GM19240 (cell line): Measurements from ENCODE around the gene ST3GAL4.

Experiments used
- DNase-seq: peaks from one replicate; pipeline ENCODE4 v3.0.0; 2011; ENCODE audit warnings: low spot score; ENCODE audit not compliant: insufficient read length

Gene ST3GAL4

DNA sequence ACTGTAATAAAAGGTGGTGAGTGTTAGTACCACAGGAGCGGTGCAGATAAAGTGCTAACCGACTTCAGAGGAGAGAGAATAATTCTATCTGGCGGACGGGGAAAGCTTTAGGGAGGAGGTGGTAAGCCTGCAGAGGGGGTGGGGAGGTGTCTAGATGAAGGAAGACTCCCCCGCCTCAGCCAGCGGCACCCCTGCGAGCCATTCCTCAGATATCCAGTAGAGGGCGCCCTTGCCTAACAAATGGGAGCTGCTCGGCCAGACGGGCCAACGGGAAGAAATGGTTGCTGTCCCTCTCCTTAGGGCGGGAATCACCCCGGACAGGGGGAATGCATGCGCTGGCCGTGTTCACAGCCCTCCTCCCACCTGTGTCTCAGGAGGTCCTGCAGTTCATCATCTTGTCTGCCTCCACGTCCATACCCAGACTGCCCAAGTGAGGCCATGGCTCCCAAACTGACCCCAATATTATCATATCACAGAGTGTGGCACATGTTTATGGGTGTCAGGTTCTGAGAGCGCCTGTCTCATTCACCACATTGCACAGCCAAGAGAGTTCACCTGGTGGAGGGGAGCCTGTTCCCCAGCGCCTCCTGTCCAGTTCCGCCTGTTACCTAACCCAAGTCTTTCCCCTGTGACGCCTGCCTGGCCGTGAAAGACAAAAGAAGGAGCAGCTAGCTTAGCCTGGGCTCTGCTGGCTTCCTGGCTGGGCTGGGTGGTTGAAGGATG lies 85.5 kb downstream of the ST3GAL4 start:
- peak; percentile 92 for DNase-seq

DNA sequence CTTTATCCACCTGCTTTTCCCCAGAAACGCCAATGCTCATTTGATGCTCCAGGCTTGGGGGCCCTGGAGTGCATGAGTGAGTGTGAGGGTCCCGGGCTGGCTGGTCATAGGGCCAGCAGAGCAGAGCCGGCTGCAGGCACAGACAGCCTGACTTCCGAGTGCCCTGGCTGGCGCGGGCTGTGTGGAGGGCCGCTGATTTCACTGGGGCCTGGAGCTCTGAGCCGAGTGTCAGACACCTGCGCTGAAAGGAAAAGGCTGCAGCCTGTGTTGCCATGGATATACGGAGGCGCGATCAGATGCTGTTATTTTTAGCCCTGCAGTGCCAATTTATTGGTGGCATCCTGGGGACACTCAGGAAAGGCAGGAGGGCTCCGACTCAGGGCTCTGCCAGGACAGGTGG lies 87.6 kb downstream of the ST3GAL4 start:
- DNase-seq = no peak

DNA sequence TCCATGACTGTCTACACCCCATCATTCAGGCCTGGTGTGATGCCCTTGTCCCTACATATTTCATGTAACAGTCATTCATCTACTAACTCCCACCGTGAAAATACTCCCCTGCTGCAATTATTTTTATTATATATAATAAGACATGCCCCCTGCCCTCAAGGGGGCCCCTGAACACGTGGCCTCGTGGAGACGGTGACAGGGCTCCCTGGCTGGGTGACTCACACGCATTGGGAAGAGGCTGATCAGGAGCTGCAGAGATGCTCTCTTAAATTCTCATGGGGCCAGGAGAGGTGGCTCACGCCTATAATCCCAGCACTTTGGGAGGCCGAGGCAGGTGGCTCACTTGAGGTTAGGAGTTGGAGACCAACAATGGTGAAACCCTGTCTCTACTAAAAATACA lies 88.6 kb downstream of the ST3GAL4 start:
- DNase-seq = no peak

DNA sequence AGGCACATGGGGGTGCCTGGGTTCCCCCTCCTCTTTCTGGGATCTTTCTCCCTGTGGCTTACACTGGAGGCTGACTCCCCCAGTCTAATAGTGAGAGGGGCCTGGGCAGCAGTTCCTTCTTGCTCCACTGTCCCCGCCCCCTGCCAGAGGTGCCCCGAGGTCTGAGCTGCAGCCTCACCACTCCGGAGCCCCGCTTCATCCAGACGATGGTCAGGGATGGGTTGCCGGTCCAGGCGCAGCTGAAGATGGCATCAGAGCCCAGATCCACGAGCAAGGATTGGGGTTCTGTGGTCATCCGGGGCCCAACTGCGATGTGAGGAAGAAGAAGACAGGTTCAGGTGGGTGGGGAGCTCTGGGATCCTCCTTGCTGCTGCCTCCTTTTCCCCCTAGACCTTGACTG lies 91.1 kb downstream of the ST3GAL4 start:
- no peak for DNase-seq

DNA sequence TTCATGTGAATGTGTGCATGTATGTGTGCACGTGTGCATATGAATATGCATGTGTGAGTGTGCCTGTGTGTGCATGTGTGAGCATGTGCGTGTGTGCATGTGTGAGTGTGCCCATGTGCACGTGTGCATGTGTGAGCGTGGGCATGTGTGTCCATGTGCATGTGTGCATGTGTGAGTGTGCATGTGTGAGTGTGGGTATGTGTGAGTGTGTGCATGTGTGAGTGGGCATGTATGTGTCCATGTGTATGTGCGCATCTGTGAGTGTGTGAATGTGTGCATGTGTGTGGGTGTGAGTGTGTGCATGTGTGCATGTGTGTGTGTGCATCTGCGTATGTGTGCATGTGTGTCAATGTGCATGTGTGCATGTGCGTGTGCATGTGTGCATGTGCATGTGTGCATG lies 94.7 kb downstream of the ST3GAL4 start:
- DNase-seq = no peak

DNA sequence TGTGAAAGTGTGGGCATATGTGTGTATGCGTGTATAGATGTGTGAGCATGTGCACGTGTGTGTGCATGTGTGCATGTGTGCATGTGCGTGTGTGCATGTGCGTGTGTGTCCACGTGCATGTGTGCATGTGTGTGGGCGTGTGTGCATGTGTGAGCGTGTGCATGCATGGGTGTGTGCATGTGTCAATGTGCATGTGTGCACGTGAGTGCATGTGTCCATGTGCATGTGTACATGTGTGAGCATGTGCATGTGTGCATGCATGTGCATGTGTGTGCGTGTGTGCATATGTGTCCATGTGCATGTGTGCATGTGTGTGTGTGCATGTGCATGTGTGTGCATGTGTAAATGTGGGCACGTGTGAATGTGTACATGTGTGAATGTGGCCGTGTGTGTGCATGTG lies 95.3 kb downstream of the ST3GAL4 start:
- no peak for DNase-seq

DNA sequence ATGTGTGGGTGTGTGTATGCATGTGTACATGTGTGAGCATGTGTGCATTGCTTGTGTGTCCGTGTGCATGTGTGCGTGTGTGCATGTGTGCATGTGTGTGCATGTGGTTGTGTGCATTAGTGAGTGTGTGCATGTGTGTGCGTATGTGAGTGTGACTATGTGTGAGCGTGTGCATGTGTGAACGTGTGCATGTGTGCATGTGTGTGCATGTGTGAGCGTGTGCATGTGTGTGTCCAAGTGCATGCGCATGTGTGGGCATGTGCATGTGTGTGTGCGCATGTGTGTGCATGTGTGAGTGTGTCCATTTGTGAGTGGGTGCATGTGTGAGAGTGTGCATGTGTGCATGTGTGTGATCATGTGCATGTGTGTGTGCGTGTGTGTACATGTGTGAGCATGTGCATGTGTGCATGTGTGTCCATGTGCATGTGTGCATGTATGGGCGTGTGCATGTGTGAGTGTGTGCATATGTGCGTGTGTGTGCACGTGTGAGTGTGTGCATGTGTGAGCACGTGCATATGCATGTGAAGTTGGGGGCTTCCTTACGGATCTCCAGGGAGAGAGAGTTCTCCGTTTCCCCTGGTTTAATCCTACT lies 95.8 kb downstream of the ST3GAL4 start:
- no peak for DNase-seq

DNA sequence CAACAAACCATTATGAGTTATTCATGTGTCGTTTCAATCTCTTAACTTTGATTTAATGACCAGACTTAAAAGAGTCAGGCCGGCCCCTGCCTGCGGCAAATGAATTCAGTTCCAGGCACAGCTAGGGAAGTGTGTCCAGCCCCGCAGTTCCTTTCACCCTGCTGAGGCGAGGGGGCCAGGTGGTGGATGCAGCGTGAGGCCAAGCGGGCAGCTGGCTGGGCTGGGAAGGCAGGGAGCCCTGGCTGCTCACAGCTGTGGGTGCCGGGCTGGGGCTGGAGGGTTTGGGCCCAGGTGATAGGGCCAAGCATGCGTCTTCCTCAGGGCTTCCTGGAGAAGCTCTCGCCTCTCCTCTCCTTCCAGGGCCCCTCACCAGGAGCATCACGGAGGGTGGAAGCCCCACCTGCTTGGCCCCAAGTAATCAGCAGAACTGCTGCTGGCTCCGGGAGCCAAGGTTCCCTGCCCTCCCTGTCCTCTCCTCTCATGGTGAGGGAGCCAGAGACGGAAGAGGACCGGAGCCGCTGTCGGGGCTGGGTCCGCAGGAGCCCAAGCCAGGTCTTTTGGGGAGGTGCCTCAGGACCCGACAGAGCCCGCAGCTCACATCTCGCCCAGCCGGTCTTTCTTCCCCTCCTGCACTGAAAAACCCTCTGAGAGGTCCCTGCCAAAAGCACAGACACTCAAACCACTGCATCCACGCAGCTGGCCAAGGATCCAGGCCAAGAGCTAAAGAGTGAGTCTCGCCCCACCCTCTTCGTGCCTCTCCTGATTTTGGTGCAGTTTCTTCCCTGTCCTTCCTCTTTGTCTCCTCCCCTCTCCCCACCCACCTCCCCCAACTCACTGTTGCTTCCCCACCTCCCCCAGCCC lies 97.0 kb downstream of the ST3GAL4 start:
- no peak for DNase-seq

DNA sequence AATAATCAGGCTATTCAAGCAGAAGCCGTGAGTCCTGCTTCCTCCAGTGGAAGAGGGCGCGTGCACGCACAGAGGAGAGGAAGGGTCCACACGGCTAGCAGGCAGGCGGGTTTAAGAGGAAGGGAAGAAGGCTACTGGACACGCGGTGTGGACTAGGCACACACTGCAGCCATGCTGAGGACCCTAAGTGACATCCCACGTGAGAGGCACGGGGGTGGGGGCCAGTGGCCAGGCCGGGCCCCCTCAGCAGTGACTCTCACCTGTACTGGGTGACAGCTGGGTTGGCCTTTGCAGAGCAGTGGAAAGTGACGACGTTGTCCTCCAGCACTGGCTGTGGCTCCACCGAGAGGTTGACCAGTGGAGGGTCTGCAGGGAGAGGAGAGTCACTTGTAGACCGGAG lies 100.6 kb downstream of the ST3GAL4 start:
- no peak for DNase-seq

DNA sequence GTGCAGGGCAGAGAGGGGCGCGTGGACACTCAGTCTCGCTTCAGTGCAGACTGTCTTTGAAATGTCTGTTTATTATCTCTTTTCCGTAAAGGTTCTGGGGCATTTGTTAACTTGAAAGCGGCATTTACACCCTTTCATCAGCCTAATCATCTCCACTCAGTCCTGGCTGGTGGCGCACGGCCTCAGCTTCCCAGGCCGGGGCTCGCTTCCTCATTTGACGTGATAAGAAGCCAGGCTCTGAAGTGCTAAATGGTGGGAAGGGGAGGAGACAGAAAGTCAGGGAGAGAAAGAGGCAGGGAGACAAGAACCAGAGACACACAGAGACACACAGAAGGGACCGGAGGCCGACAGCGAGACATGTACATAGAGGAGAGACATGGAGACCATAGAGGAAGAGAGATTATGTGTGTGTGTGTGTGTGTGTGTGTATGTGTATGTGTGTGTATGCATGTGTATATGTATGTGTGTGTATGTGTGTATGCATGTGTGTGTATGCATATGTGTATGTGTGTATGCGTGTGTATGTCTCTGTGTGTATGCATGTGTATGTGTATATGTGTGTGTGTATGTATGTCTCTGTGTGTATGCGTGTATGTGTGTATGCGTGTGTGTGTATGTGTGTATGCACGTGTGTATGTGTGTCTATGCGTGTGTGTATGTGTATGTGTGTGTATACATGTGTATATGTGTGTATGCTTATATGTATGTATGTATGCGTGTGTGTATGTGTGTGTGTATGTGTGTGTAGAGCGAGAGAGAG lies 101.5 kb downstream of the ST3GAL4 start:
- DNase-seq = no peak

DNA sequence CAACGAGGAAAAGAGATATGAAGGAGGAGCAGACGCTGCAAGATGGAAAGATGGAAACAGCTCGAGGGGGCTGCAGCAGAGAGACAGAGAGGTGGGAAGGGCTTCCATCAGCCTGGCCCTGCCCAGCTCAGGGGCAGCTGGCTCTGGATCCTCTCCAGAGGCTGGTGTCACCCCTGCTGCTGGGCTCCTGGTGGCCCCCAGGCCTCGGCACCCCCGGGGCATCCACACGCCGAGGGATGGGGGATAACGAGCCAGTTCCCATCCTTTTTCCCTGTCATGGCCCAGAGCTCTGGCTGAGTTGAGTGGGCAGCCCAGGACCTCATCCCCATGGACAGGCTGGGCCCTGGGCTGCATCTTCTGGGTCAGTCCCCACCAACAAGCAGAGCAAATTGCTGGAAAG lies 102.3 kb downstream of the ST3GAL4 start:
- DNase-seq = no peak

DNA sequence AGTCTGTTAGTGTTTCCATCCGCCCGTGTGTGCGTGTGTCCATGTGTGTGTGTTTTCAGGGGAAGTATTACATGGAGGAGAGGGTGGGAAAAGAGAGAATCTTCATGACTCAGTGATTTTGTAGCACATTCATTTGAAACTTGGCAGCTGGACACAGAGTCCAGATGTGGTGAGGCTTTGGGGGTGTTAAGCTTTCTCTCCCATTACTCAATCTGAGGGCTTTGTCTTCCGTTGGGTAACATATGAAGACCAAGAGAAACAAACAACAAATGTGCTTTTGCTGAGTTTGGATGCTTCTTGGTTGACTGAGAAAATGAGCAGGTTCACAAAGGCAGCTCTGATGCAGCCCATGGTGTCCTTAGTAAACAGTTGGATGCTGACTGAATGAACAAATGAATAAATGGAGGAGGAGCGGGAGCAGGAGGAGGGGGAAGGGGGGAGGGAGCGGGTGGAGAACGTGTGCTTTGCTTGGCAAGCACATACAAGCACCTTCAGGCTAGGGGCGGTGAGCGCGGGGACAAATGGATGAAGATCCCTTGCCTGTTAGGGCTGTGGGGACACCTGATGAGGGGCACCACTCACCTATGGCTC lies 104.3 kb downstream of the ST3GAL4 start:
- DNase-seq = no peak

DNA sequence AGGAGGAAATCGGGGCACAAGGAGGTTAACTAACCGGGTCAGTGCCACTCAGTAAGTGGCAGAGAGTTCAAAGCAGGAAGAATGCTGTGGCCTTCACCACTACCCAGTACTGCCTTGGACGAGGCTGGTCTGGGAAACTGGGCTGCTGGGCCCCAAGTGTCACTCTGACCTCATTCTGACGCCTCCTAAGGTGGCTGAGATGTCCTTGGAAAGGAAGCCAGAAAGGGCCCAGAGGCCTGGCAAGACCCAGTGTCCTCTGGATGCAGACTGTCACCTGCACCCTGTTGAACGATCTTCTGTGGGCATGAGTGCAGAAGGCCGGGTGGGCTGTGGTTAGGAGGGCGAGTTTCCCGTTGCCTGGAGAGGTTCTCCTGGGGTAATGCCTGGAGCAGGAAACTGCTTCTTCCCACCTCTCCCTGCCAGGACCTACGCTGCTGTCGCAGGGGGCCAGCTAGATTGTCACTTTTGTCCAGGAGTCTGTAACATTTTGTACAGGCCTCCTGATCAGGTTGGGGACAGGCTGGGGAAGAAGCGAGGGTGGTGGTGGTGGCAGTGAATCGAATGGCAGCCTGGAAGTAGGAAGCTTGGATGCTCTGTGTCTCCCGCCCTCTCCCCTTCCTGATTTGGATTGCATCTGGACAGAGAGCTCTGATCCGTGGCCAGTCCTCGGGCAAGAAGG lies 105.1 kb downstream of the ST3GAL4 start:
- DNase-seq = no peak

DNA sequence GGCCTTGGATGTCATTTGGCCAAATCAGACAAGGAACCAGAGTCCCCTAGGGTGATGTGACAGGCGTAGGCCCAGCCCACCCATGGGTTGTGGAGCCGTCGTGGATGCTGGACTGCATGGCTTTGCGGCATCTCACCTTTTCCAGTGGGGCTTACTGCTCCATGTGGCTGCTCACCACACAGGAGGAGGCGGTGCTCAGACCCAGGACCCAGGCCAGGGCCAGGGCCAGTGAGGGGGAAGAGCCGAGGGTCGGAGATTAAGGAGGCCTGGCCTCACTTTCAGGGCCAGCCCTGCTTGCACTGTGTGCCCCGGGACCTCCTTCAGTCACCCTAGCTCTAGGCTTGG lies 105.6 kb downstream of the ST3GAL4 start:
- DNase-seq = no peak

DNA sequence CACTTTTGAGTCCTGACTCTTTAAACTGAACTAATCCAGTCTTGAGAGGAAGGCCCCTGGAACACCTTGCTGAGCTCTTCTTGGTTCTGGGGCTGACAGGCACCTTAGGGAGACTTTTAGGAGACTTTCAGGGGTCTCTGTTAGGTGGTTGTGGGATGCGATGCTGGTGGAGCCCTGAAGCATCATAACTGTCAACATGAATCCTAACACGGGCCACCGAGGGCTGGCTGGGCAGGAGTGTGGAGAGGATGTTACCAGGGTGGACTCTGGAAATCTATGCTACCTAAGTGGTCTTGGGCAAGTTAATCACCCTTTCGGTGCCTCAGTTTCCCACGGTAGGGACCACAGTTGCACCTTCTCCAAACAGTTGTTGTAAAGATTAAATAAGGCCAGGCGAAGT lies 106.5 kb downstream of the ST3GAL4 start:
- DNase-seq = no peak

DNA sequence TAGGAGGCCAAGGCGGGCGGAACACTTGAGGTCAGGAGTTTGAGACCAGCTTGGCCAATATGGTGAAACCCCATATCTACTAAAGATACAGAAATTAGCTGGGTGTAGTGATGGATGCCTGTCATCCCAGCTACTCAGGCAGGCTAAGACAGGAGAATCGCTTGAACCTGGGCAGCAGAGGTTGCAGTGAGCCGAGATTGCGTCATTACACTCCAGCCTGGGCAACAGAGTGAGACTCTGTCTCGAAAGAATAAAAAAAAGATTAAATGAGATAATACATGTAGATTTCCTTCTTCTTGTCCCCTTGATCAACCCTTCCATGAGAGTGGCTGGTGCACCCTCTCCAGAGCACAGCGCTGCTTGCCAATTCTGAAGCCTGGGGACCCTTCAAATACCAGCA lies 106.9 kb downstream of the ST3GAL4 start:
- no peak for DNase-seq
